Purkinje cell (primary cell): Measurements from ENCODE around the gene PKN1. TPM values are rescaled to one million over a fixed set of nuclear protein-coding genes. Genes with fewer than 3 reads are reported as not detected.

ENCODE experiments used
- polyA plus RNA-seq: library from polyadenylated mRNA; unstranded; fragments of >200 nt; fragmentation: Nextera tagmentation; gene quantifications from 2 replicates; pipeline ENCODE4 v1.2.1, GENCODE V29; 2014

PKN1 gene
- polyA plus RNA-seq, result 1.1 TPM in 1 of 2 replicates, not detected in the other

GRCh38 chr19:14432791-14433553, at the start of gene PKN1:
PKN1 (plus strand) TSS chr19:14433306; CDS start chr19:14433522, 216 bp downstream.

GRCh38 chr19:14419106-14419813, 13.8 kb upstream of the PKN1 start, which contains the start of gene DDX39A:
DDX39A (minus strand) TSS chr19:14419341; CDS start chr19:14413220, 6,121 bp downstream.

GRCh38 chr19:14475251-14476073, 42.4 kb downstream of the PKN1 start, which contains the start of gene PTGER1:
PTGER1 (minus strand) TSS chr19:14475354; CDS start chr19:14474320, 1,034 bp downstream.

GRCh38 chr19:14496029-14496833, 63.1 kb downstream of the PKN1 start, which contains the start of gene GIPC1:
GIPC1 (minus strand) TSS chr19:14496127; CDS start chr19:14482976, 13,151 bp downstream.

GRCh38 chr19:14517840-14518505, 84.9 kb downstream of the PKN1 start, which contains the start of gene DNAJB1:
DNAJB1 (minus strand) TSS chr19:14518397; CDS start chr19:14518349, 48 bp downstream.

Other genes with a start within 250 kb of the PKN1 start
- gene ADGRL1, start 227.1 kb upstream of the PKN1 start, polyA plus RNA-seq, result 1.1 and 2.4 TPM in 2 replicates
- gene ADGRE5, start 51.9 kb upstream of the PKN1 start, polyA plus RNA-seq, result 0.30 and 0.74 TPM in 2 replicates
- gene DDX39A, start 14.0 kb upstream of the PKN1 start, polyA plus RNA-seq, result 2.8 and 14.7 TPM in 2 replicates
- gene PTGER1, start 42.0 kb downstream of the PKN1 start, polyA plus RNA-seq, result not detected in 2 replicates
- gene GIPC1, start 62.8 kb downstream of the PKN1 start, polyA plus RNA-seq, result 2.8 and 7.3 TPM in 2 replicates
- gene DNAJB1, start 85.1 kb downstream of the PKN1 start, polyA plus RNA-seq, result 24.9 and 45.0 TPM in 2 replicates
- 359 and 536 TPM in 2 replicates for gene TECR, start 96.3 kb downstream of the PKN1 start, polyA plus RNA-seq
- gene NDUFB7, start 138.8 kb downstream of the PKN1 start, polyA plus RNA-seq, result 196 and 241 TPM in 2 replicates
- gene CLEC17A, start 149.8 kb downstream of the PKN1 start, polyA plus RNA-seq, result not detected in 2 replicates
- not detected in 2 replicates for gene ADGRE3, start 241.5 kb downstream of the PKN1 start, polyA plus RNA-seq